Nephron progenitor cell (in vitro differentiated cells): ENCODE measurements around the gene DNA2.

ENCODE experiments used
- DNase-seq: peaks from one replicate; pipeline ENCODE4 v3.0.0; 2021
- H3K27ac Mint-ChIP-seq: 2 replicates; pipeline ENCODE4 v1.8.0; 2021; ENCODE audit warnings: mild to moderate bottlenecking, moderate library complexity, mixed read lengths
- H3K27me3 Mint-ChIP-seq: 2 replicates; pipeline ENCODE4 v1.8.0; 2021; ENCODE audit warnings: mild to moderate bottlenecking, low read depth, mixed read lengths; ENCODE audit not compliant: poor library complexity
- H3K36me3 Mint-ChIP-seq: 2 replicates; pipeline ENCODE4 v1.8.0; 2021; ENCODE audit warnings: low read depth, mixed read lengths
- H3K4me1 Mint-ChIP-seq: 2 replicates; pipeline ENCODE4 v1.8.0; 2021; ENCODE audit warnings: mixed read lengths
- H3K4me3 Mint-ChIP-seq: 2 replicates; pipeline ENCODE4 v1.8.0; 2021; ENCODE audit warnings: mild to moderate bottlenecking, moderate library complexity, mixed read lengths
- H3K9me3 Mint-ChIP-seq: 2 replicates; pipeline ENCODE4 v1.8.0; 2021; ENCODE audit warnings: mild to moderate bottlenecking, moderate library complexity, mixed read lengths
- CTCF ChIP-seq: fragments of 200-600 bp; sonication (generic); IDR thresholded peaks from 2 replicates; pipeline ENCODE4 v1.5.0; 2021; ENCODE audit warnings: antibody characterized with exemption

The DNA2 gene

DNA sequence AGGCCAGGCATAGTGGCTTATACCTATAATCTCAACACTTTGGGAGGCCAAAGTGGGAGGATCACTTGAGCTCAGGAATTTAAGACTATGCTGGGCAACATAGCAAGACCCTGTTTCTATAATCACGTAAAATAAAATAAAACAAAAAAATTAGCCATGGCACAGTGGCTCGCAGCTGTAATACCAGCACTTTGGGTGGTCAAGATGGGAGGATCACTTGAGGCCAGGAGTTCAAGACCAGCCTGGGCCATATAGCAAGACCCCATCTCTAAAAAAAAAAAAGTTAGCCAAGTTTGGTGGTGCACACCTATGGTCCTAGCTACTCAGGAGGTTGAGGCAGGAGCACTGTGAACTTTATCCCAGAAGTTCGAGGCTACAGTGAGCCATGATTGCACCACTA is 30.9 kb downstream of the DNA2 start:
- Mint-ChIP-seq H3K36me3 (peaks cover 41% of the 10 kb centered on the region), H3K9me3 (no peaks in the 10 kb centered on the region), H3K27ac (no peak overlapping the region), H3K4me1 (no peaks in the 10 kb centered on the region), H3K27me3 (no peaks in the 10 kb centered on the region), H3K4me3 (no peak overlapping the region)
- DNase-seq: no peak
- no peak for TF ChIP-seq CTCF

DNA sequence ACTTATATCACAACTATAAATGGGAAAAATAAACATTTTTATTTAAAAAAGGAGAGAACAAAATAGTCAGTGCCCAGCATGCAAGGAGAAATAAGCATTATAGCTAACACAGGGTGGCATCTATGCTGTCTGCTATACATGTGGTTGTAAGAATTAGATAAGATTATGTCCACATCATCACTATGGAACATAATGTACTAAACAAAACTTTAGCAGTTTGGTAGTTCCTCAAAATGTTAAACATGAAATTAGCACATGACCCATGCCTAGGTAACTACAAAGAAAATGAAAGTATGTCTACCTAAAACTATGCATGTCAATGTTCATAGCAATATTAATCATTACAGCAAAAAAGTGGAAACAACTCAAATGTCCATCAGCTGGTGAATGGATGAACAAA is 36.0 kb downstream of the DNA2 start:
- no peaks in the 10 kb centered on the region for H3K4me1 Mint-ChIP-seq
- no peak for DNase-seq
- H3K9me3 Mint-ChIP-seq: no peaks in the 10 kb centered on the region
- H3K4me3 Mint-ChIP-seq: no peak overlapping the region
- no peaks in the 10 kb centered on the region for H3K27me3 Mint-ChIP-seq
- no peak overlapping the region for H3K27ac Mint-ChIP-seq
- H3K36me3 Mint-ChIP-seq: peaks cover 62% of the 10 kb centered on the region
- no peak for TF ChIP-seq CTCF

DNA sequence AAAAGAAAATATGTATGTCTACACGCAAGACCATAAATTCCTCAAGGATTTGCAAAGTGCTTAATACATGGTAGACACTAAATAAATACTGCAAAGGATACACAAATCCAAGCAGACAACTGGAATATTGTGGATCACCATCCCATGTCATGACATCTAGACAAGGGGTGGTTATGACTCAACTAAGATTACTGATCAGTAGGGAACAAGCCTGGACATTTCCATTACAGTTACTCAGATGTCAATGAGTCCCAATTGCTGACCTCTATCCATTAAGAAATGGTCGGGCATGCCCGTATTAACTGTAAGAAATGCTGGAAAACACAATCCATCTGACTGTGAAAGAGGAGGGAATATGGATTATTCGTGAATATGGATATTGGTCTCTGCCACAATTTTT is 37.1 kb downstream of the DNA2 start:
- no peaks in the 10 kb centered on the region for H3K27me3 Mint-ChIP-seq
- H3K9me3 Mint-ChIP-seq: no peaks in the 10 kb centered on the region
- H3K36me3 Mint-ChIP-seq: peaks cover 65% of the 10 kb centered on the region
- TF ChIP-seq CTCF: no peak
- no peak for DNase-seq
- no peak overlapping the region for H3K4me3 Mint-ChIP-seq
- no peak overlapping the region for H3K27ac Mint-ChIP-seq
- H3K4me1 Mint-ChIP-seq: no peaks in the 10 kb centered on the region

DNA sequence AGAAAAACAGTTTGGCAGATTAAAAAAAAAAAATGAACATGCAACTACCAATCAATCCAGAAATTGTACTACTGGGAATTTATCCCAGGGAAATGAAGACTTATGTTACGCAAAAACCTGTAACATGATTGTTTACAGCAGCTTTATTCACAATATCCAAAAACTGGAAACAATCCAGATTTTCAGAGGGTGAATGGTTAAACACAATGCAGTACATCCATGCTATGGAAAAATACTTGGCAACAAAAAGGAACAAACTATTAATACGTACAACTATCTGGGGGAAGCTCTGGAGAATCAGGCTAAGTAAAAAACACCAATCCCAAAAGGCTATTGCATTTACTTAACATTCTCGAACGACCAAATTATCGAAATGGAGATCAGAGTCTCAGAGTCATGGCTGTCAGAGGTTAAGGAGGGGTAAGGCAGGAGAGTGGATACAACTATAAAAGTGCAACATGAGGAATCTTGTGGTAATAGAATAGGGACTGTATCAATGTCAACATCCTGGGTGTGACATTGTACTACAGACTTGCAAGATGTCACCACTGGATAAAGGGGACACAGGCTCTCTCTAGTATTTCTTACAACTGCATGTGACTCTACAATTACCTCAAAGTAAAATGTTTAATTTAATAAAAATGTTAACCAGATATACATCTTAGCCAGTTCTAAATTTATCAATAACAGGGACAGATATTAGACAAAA is 43.2 kb downstream of the DNA2 start:
- Mint-ChIP-seq H3K9me3 (no peaks in the 10 kb centered on the region), H3K27me3 (peaks cover 2% of the 10 kb centered on the region), H3K36me3 (peaks cover 74% of the 10 kb centered on the region), H3K4me3 (no peak overlapping the region), H3K4me1 (no peaks in the 10 kb centered on the region), H3K27ac (no peak overlapping the region)
- TF ChIP-seq CTCF: no peak
- no peak for DNase-seq

DNA sequence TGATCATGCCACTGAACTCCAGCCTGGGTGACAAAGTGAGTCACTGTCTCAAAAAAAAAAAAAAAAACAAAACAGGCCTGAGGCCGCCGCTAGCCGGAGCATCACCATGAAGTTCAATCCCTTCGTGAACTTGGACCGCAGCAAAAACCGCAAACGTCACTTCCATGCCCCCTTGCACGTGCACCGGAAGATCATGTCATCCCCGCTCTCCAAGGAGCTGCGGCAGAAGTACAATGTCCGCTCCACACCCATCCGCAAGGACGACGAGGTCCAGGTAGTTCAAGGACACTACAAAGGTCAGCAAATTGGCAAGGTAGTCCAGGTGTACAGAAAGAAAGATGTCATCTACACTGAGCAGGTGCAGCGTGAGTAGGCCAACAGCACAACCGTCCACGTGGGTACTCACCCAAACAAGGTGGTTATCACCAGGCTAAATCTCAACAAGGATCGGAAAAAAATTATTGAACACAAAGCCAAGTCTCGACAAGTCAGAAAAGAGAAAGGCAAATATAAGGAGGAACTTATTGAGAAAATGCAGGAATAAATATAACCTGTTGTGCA is 47.2 kb downstream of the DNA2 start:
- Mint-ChIP-seq H3K27ac (peak overlapping the region; percentile 58), H3K27me3 (peaks cover 2% of the 10 kb centered on the region), H3K4me3 (no peak overlapping the region), H3K4me1 (no peaks in the 10 kb centered on the region), H3K9me3 (no peaks in the 10 kb centered on the region), H3K36me3 (peaks cover 60% of the 10 kb centered on the region)
- TF ChIP-seq CTCF: no peak
- no peak for DNase-seq

GRCh38 chr10:68423522-68423921 is 48.3 kb downstream of the DNA2 start:
- Mint-ChIP-seq H3K4me1 (no peaks in the 10 kb centered on the region), H3K27ac (peak overlapping the region; percentile 94), H3K9me3 (no peaks in the 10 kb centered on the region), H3K36me3 (peaks cover 63% of the 10 kb centered on the region), H3K4me3 (no peak overlapping the region), H3K27me3 (peaks cover 2% of the 10 kb centered on the region)
- TF ChIP-seq CTCF: no peak
- DNase-seq: no peak
